NCI-H524 treated with DMSO at 0.1 percent for 48 hours (cell line): ENCODE measurements around the gene KLF5.
"Not testable (repeated sequence)": the region's sequence is repeated elsewhere in the genome, so short reads cannot be mapped to it uniquely, and the experiment has no call there.

Experiments
- DNase-seq: peaks from one replicate; lab custom pipeline; 2025; lab: John Stamatoyannopoulos, UW

The KLF5 gene

DNA sequence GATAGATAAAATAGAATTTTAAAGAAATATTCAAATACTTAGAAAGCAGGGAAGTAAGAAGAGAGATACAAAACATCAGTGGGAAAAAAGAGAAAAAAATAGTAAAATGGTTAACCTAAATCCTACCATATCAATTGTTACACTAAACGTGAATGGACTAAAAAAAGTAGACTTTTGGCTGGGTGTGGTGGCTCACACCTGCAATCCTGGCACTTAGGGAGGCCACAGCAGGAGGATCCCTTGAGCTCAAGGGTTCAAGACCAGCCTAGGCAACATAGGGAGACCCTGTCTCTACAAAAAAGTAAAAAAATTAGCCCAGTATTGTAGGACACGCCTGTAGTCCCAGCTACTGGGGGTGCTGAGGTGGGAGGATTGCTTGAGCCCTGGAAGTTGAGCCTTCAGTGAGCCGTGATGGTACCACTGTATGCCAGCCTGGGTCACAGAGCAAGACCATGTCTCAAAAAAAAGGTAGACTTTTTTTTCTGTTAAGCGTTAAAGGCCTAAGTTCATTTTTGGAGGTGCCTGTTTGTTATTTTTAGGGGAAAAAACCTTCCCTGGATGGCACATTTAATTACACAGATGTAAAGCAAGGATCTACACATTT is 29.6 kb downstream of the KLF5 start:
- no peak for DNase-seq

DNA sequence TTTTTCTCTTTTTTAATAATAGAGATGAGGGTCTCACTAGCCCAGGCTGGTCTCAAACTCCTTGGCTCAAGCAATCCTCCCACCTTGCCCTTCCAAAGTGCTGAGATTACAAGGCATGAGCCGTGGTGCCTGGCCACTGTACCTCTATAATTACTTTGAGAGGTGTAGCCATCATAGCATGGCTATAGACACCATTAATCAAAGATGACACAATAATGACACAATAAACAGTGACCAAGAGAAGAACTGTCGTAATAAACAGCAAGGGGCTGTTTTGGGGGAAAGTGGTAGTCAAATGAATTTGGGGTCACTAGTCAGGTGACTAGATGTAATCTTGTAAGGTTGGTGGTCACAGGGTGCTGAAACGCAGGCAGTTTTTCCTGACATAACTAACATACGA is 30.4 kb downstream of the KLF5 start:
- DNase-seq, result no peak

GRCh38 chr13:73090116-73090822 is 31.5 kb downstream of the KLF5 start:
- DNase-seq, result no peak

GRCh38 chr13:73090823-73091187 is 32.0 kb downstream of the KLF5 start:
- DNase-seq, result no peak

DNA sequence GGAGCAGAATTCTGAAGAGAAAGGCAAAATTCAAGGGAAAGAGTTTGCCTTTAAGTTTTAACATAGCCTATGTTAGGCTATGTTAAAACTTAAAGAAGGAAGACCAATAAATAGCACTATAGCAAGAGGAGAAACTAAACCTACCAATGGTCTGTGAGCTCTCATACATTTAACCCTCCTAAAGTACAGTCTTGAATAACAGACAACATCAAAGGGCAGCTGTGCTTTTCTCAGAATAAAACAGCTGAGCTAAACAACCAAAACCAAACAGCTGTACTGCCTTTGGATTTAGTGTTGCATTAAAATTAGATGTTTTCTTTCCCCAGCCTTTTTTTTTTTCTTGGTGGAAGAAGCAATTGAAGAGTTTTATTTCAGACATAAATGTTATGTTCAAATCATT is 34.0 kb downstream of the KLF5 start:
- no peak for DNase-seq

DNA sequence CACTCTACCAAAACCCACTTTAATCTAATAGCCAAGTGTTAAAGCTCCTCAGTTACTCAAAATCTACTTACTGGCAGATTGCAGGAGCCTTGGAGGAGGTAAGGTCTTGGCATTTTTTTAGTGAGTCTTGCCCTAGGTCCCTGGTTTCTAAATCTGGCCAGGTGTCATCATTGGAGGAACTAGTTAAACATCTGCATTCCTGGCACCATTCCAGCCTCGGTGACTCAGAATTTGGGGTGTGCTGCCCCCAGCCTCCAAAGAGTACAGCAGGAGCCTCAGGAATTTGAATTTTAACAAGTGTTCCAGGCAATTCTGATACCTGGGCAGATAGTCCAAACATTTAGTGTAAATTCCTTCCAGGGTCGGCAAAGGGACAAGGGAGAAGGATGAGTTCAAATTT is 37.4 kb downstream of the KLF5 start:
- DNase-seq, result no peak

- no peak for DNase-seq
These were observed 37.8 kb downstream of the KLF5 start for GRCh38 chr13:73096638-73097037.

DNA sequence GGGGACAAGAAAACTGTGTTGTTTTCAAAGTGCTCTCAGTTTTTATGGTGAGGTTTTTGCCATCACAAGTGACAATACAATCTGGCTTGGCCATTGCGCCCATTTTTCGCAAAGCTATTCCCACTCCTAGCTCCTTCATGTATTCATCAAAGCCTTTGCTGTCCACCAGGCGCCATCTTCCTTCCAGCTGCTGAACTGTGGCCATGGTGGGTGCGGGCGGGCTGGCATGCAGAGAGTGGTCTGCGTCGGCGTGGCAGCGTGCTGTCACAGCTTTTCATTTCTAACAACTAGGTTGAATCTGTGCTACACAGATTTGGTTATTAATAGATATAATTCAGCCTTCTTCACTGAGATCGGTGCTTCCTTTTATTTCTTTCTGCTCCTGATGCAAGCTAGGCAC is 42.0 kb downstream of the KLF5 start:
- not testable (repeated sequence) for DNase-seq

DNA sequence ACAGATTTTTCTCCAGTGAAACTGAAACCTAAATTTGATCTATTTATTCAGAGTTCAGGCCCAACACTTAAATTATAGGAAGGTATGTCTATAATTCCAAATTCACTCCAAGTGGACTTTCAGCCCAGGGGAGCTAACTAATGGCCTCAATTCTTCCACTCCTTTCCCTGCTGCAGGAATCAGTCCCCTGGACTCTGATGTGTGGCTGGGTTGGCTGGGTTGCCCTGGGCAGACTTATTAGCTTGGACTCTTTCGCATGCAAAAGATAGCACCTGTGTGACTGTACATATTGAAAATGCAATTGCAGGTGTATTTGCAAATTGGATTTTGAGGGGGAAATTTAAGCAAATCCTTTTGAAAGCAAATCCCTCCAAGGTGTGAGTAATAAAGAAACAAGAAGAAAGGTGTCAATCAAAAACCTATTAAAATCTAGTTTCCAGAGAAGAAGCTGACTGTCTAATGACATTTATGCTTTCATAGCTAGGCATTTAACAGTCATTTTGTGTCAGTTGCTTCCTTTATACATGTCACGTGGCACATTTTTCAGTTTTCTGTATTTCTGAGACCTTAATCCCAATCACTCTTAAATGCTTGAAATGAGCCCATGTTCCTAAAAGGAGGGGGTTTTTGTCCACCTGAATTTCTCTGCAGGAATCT is 42.7 kb downstream of the KLF5 start:
- DNase-seq, result no peak

DNA sequence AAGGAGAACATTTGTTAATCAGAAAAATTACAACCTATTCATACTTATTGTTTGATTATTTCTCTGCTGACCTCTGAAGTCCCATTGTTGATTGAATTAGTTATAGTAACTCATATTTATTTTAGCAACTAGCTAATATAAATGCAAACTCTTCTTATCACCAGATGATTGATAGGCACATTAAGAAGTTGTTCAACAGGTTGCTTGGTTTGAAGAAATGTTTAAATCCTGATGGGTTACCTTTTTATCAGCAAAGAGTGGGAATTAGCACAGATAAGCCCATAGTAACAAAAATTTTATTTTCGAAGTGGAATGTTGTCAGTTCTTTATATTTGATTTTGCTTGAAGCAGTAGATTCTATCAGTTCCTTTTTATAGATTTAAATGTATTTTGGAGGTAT is 44.4 kb downstream of the KLF5 start:
- no peak for DNase-seq

GRCh38 chr13:73106513-73107178 is 47.8 kb downstream of the KLF5 start:
- no peak for DNase-seq

- peak; percentile 72 for DNase-seq
These were observed 48.7 kb downstream of the KLF5 start for GRCh38 chr13:73107481-73107880.

DNA sequence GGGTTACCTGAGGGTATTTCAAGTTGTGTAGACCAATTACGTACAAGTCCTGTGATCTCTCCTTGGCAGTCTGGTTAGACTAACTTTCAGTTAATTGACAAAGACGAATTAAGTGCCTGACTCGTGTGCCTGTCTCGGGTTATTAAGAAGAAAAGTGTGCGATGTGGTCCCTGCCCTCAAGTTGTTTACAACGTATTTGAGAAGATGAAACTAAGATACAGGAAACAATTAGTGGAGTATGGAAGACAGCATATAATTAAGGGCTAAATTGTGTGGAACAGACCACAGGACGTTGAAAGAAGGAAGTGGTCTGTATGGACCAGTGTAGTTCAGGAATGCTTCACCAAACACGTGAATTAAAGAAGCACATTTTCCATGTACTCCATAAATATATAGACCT is 49.2 kb downstream of the KLF5 start:
- DNase-seq, result no peak

GRCh38 chr13:73109288-73109899 is 50.6 kb downstream of the KLF5 start:
- DNase-seq, result no peak

DNA sequence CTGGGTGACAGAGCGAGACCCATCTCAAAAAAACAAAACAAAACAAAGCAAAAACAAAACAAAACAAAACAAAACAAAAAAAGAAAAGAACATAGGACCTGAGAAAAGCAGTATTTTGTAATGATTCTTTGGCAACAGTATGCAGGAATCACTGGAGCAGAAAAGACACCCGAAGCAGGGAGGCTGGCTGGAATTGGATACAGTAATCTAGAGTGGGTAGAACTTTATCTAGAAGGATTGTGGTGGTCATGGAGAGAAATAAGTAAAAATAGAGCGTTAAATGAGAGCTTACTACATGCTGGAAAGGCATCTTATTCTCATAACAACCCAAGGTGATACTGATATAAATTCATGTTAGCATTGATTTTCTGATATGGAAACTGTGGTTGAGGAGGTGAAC is 51.2 kb downstream of the KLF5 start:
- no peak for DNase-seq

GRCh38 chr13:73110814-73111213 is 52.0 kb downstream of the KLF5 start:
- no peak for DNase-seq

DNA sequence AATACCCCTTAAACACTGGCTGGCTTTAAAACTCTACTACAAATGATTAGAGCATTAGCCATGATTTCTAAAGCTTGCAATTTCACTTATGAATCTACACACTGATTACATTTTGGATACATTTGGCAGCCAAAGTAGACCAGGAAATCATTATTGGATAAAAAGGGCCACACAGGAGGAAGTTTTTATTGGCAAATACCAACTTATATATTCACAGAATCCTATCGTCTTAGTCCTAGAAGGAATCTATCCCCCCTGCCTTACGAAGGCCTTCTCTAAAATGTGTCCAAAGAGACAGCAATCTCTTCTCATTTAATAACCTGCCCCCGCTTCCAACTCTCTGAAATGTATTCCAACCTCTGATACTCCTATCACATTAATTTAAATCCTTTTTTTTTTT is 52.5 kb downstream of the KLF5 start:
- no peak for DNase-seq

- no peak for DNase-seq
These were observed 60.8 kb downstream of the KLF5 start for GRCh38 chr13:73119612-73120011.
